ENCODE measurements around the gene EGFL7.

- TF ChIP-seq POLR2A (IDR thresholded peaks at IDR 0.05), result no peak
- TF ChIP-seq CTCF (IDR thresholded peaks at IDR 0.05), result no peak
These were observed 8.5 kb downstream of the EGFL7 start for GRCh38 chr9:136671254-136671614.
